GM18951 (cell line): Measurements from ENCODE around the gene ZBTB48.

ENCODE experiments used
- POLR2A ChIP-seq: IDR thresholded peaks from 4 replicates; pipeline ENCODE4 v1.6.1; 2011; ENCODE audit warnings: mild to moderate bottlenecking; ENCODE audit not compliant: insufficient read length, insufficient read depth; ENCODE audit errors: extremely low read depth
- in situ Hi-C: fragments of 300-500 bp; cut with MboI; formaldehyde crosslinking; loops from one replicate; pipeline ENCODE4 v1.12.0; 2022; ENCODE audit warnings: low sequenced_read_pairs, mixed read lengths, inconsistent platforms; ENCODE audit not compliant: unreplicated experiment

ZBTB48 gene

GRCh38 chr1:6632588-6633514 lies 53.1 kb downstream of the ZBTB48 start:
- no peak for TF ChIP-seq POLR2A
- in situ Hi-C loops, result loop anchor here (10.0 kb wide), 1 partner anchor 138 kb away; the partner anchor contains the start of gene PLEKHG5

- in situ Hi-C loops, result loop anchor here (10.0 kb wide), 1 partner anchor 140 kb away; the partner anchor contains the start of gene PLEKHG5
- no peak for TF ChIP-seq POLR2A
Measured at GRCh38 chr1:6634371-6635052, 54.7 kb downstream of the ZBTB48 start.

GRCh38 chr1:6635161-6635909 lies 55.5 kb downstream of the ZBTB48 start:
- TF ChIP-seq POLR2A, result no peak
- in situ Hi-C loops, result loop anchor here (10.0 kb wide), 1 partner anchor 141 kb away; the partner anchor contains the start of gene PLEKHG5

GRCh38 chr1:6635910-6636760 lies 56.3 kb downstream of the ZBTB48 start:
- in situ Hi-C loops, result loop anchor here (10.0 kb wide), 1 partner anchor 141 kb away; the partner anchor contains the start of gene PLEKHG5
- no peak for TF ChIP-seq POLR2A

- in situ Hi-C loops, result loop anchor here (10.0 kb wide), 1 partner anchor 142 kb away; the partner anchor contains the start of gene PLEKHG5
Measured at GRCh38 chr1:6636778-6637177, 57.0 kb downstream of the ZBTB48 start.

GRCh38 chr1:6637770-6638169 lies 58.0 kb downstream of the ZBTB48 start:
- in situ Hi-C loops, result loop anchor here (10.0 kb wide), 1 partner anchor 143 kb away; the partner anchor contains the start of gene PLEKHG5
- TF ChIP-seq POLR2A, result no peak

GRCh38 chr1:6638226-6638625 lies 58.4 kb downstream of the ZBTB48 start:
- in situ Hi-C loops, result loop anchor here (10.0 kb wide), 1 partner anchor 143 kb away; the partner anchor contains the start of gene PLEKHG5

More at GRCh38 chr1:6638226-6638625, 58.4 kb downstream of the ZBTB48 start:
- no peak for TF ChIP-seq POLR2A
